ENCODE data around the gene DPYSL3.

DPYSL3 gene

GRCh38 chr5:147515269-147515668 lies 5.4 kb upstream of the DPYSL3 start:
- DNase-seq (ENCODE audit: low read depth in 2 of 2, low spot score in 1 of 2): no peak

DNA sequence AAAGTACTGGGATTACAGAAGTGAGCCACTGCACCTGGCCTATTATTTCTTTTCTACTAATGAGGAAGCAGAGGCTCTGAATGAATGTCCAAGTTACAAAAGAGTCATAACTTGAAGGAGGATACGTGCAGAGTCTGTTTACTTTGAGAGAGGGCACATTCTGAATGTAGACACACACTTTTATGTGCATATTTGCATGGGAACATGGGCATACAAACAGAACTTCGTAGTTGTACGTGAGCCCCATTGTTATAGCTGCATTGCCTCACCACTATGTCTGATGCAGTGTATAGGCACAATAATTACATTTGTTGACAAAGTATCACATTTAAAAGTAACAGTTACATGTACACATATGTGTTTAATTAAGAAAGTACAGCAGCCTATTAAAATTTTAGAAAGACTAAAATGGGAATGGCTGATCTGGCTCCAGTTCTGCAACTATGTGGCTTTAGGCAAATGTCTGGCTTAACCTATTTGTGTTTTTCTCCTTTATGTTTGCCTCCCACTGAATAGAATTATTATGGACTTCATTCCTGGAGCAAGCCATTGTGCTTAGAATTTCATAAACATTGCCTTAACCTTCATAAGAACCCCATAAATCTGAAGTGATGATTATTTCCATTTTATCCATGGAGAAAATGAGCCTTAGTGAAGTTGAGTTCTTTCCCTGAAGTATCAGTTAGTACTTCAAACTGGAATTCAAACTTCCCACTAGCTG lies 3.0 kb upstream of the DPYSL3 start:
- DNase-seq (ENCODE audit: low read depth in 2 of 2, low spot score in 1 of 2): no peak

- DNase-seq (ENCODE audit: low read depth in 2 of 2, low spot score in 1 of 2): no peak
These were observed 1.0 kb upstream of the DPYSL3 start for GRCh38 chr5:147510885-147511284.

GRCh38 chr5:147509041-147509709 lies 693 bp downstream of the DPYSL3 start:
- DNase-seq (ENCODE audit: low read depth in 2 of 2, low spot score in 1 of 2): no peak

DNA sequence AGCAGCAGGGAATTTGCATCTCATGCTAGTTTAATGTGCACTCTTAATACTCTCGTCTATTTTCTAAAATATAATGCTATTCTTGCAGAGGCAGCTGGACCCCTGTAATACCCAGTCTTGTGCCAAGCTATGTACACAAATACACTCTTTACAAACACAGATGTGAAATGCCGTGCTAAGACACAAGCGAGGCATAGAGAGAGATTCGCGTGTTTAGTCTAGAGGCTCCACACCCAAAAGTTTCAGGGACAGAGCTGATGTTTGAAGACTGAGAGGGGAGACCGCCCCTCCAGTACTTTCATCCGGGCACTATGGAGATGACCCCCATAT lies 1.2 kb downstream of the DPYSL3 start:
- DNase-seq (ENCODE audit: low read depth in 2 of 2, low spot score in 1 of 2): no peak

DNA sequence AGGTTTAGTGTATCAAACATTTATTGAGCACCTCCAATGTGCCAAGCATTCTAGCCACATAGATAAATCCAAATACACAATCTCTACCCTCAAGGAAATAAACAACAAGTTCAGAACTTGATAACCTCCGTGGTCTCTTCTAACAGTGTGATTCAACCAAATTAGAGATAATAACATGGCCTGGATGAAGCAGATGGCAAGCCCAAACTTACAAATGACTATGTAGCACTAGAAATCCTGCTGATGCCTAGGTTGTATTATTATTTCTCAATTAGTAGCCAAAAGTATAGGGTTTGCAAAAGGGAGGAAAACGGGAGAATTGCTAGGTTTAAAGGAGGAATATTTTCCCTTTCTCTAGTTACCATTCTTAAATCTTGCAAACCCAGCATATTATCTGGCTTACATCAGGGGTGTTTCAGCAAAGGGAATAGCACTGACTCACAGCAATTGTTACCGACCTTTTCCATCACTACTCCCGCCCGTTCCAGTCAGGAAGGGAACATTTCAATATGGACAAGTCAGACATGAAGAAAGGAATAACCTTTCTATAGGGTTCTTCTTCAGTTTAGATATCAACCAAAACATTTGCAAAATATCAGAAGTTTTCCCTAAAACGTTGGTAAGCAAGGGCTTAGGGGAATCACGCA lies 2.3 kb downstream of the DPYSL3 start:
- no peak for DNase-seq (ENCODE audit: low read depth in 2 of 2, low spot score in 1 of 2)

GRCh38 chr5:147504535-147504934 lies 5.3 kb downstream of the DPYSL3 start:
- no peak for DNase-seq (ENCODE audit: low read depth in 2 of 2, low spot score in 1 of 2)

- DNase-seq (ENCODE audit: low read depth in 2 of 2, low spot score in 1 of 2): no peak
These were observed 5.9 kb downstream of the DPYSL3 start for GRCh38 chr5:147504011-147504410.

DNA sequence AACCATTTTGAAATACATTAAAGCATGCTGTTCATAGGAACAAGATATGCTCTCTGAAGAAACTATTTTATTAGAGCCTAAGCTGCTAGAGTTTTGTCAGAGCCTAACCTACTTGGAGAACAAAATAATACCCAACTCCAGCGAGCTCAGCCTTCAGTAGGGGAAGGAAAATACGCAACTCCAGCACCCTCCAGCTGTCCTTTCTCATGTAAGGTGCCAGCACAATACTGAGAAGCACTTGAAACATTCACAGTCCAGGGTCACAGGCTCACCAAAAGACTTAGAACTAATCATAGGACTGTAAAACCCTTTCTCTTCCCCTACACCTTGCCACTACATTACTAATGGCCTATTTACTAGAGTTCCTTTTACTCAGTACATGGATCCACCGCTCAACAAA lies 18.9 kb downstream of the DPYSL3 start:
- no peak for DNase-seq (ENCODE audit: low read depth in 2 of 2, low spot score in 1 of 2)

DNA sequence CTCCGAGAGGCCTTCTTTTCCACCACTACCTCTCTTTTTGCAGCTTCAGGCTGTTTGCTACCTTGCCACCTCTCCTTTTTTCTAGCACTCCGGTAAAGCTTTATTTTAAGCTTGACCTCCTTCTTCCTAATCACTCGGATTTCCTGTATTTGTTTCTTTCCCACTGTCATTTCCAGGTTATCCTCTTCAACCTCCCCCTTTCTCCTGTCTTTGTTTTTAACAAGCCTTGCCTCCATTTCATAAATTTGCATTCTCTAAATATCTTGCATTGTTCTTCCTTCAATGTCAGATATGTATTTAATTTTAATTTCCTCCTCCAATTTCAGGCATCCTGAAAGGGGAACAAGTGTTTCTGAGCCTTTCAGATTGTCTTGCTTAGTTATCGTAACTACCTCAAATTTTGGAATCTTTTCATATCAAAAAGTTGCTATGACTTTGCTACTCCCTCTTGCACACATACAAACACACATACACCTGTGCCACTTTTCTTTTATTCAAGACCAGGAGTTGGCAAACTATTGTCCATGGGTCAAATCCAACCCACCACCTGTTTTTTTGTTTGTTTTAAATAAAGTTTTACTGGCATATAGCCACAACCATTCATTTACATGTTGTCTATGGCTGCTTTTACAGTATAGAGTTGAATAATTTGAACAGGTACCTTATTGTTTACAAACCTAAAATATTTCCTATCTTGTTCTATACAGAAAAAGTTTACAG lies 22.7 kb downstream of the DPYSL3 start:
- DNase-seq (ENCODE audit: low read depth in 2 of 2, low spot score in 1 of 2): no peak

GRCh38 chr5:147485814-147486213 lies 24.1 kb downstream of the DPYSL3 start:
- DNase-seq (ENCODE audit: low read depth in 2 of 2, low spot score in 1 of 2): no peak

DNA sequence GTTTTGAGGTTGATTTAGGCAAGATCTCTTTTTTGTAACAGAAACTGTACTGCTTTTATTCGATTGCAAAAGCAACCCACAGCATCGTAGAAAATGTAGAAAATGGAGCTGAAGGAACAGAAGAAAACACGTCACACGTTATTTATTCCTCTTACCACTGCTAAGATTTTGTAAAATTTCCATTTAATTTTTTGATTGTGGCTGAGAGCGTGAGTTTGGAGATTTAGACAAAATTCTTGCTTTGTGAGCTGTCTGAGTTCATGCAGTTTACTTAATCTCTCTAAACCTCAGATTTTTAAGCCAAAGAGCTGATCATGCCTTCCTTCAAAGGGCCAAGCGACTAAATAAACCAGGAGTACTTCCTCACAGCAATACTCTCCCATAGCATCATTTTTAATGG lies 24.8 kb downstream of the DPYSL3 start:
- no peak for DNase-seq (ENCODE audit: low read depth in 2 of 2, low spot score in 1 of 2)

GRCh38 chr5:147484708-147485020 lies 25.2 kb downstream of the DPYSL3 start:
- no peak for DNase-seq (ENCODE audit: low read depth in 2 of 2, low spot score in 1 of 2)

- DNase-seq (ENCODE audit: low read depth in 2 of 2, low spot score in 1 of 2): no peak
These were observed 25.7 kb downstream of the DPYSL3 start for GRCh38 chr5:147483961-147484707.

GRCh38 chr5:147483188-147483790 lies 26.6 kb downstream of the DPYSL3 start:
- no peak for DNase-seq (ENCODE audit: low read depth in 2 of 2, low spot score in 1 of 2)

DNA sequence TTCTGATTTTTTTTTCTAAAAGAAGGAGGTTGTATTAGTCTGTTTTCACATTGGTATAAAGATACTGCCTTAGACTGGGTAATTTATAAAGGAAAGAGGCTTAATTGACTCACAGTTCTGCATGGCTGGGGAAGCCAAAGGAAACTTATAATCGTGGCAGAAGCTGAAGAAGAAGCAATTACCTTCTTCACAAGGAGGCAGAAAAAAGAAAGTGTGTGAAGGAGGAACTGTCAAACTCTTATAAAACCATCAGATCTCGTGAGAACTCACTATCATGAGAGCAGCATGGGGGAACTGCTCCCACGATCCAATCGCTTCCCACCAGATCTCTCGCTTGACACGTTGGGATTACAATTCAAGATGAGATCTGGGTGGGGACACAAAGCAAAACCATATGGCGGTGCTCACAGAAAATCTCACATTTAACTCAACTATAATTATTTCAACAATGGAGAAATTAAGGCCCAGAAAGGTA lies 27.1 kb downstream of the DPYSL3 start:
- DNase-seq (ENCODE audit: low read depth in 2 of 2, low spot score in 1 of 2): no peak

DNA sequence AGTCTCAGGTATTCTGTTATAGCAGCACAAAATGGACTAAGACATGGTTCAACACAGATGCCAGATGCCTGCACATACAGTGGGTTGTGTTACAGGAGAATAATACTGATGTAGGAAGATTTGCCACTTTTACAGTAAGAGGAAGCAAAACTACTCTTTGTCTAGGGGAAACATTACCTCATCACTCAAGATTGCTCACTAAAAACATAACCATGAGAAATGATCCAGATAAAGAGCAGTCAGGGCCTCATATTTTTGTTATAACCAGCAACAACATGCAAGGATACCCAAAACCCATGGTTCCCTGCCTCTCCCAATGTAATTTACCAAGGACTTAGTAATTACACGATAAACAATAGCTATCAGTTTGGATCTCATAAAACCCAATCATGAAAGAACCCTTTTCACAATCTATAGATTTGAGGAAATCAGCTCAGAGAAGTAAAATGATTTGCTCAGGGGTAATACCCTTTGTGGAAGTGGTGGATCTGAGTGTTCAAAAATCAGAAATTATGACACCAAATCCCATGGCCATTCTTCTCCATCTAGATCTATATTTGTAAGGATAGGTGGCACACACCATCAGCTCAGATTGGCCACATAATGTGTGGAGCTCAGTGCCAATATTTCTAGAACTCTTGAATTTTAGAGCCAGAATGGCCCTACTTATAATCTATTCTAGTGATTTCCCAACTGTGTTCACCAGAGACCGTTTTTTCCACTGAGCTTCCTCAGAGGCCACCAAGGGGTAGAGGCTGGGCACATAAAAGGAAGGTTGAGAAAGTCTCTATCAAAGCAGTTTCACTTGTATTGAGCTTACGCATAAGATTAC lies 27.8 kb downstream of the DPYSL3 start:
- no peak for DNase-seq (ENCODE audit: low read depth in 2 of 2, low spot score in 1 of 2)

- no peak for DNase-seq (ENCODE audit: low read depth in 2 of 2, low spot score in 1 of 2)
These were observed 28.5 kb downstream of the DPYSL3 start for GRCh38 chr5:147481376-147481775.

DNA sequence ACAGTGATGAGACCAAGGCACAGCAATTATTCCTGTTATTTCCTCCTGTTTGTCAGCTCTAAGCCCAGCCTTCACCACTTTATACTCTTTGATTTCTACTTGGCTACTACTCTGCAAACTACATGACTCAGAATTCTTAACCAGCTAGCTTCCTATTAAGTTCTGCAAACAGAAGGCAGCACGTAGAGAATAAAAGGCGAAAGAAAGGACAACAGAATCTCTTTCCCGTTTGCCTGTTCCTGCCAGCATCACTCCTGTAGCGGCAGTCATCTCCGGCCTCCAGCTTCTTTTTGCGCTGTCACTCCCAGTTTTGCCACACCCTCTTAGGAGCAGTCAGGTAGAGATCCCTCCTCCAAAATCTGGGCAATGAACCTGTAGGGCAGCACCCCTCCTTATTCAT lies 29.9 kb downstream of the DPYSL3 start:
- no peak for DNase-seq (ENCODE audit: low read depth in 2 of 2, low spot score in 1 of 2)

- DNase-seq (ENCODE audit: low read depth in 2 of 2, low spot score in 1 of 2): no peak
These were observed 30.4 kb downstream of the DPYSL3 start for GRCh38 chr5:147479444-147479843.

Measured in stimulated activated CD8-positive, alpha-beta memory T cell treated with anti-CD3 and anti-CD28 coated beads, Interleukin-4, amount 100 ng/mL, for 4 hours (primary cell).